Measurements from ENCODE around the gene HDGFL2. TPM values are rescaled to one million over a fixed set of nuclear protein-coding genes. Genes with fewer than 3 reads are reported as not detected.
A peak's percentile ranks its signal among the peaks of the same experiment; 100 is the strongest.

Gene HDGFL2
- total and polyA plus RNA-seq, 10 of the 15 experiments (the other 5 are each of a cell fraction or from before 2014, with no cell fraction given): 0.16 to 56.9 (median 25.3) TPM

GRCh38 chr19:4493104-4493928 lies 21.2 kb downstream of the HDGFL2 start:
- Histone ChIP-seq H3K4me3 (no peak overlapping the region), H4K20me1 (ENCODE audit: control insufficient read depth, insufficient read depth) (no peaks in the 10 kb centered on the region), H3K9me3 (replicated peaks; ENCODE audit: control insufficient read depth, insufficient read depth, low read length) (no peaks in the 10 kb centered on the region), H3K9ac (ENCODE audit: control insufficient read depth, insufficient read depth, low read length) (no peak overlapping the region), H3K4me2 (ENCODE audit: control insufficient read depth, insufficient read depth) (no peak overlapping the region), H3K79me2 (ENCODE audit: control insufficient read depth, insufficient read depth, low read length) (no peaks in the 10 kb centered on the region), H3K27me3 (replicated peaks in 1 of 2; ENCODE audit: control insufficient read depth in 2 of 2, insufficient read depth in 2 of 2, low read length in 1 of 2) (no peaks in the 10 kb centered on the region), H3K36me3 (ENCODE audit: control insufficient read depth in 2 of 2, insufficient read depth in 2 of 2, low read length in 1 of 2) (peaks cover 11 to 19% of the 10 kb centered on the region in 2 experiments; a peak in 3 of 4 replicates), H3K4me1 (ENCODE audit: control insufficient read depth, insufficient read depth, low read length) (no peaks in the 10 kb centered on the region), H3K27ac (ENCODE audit: control insufficient read depth, insufficient read depth) (no peak overlapping the region), H2AFZ (ENCODE audit: control insufficient read depth, low read depth, low read length) (no peak overlapping the region)
- ChIA-PET CTCF (no interaction called here), SMC1A (ENCODE audit: uncharacterized antibody, unreplicated experiment) (no interaction called here), RAD21 (ENCODE audit: unreplicated experiment) (no interaction called here), POLR2A (no interaction called here)
- WGBS (ENCODE audit: insufficient coverage, insufficient replicate concordance, low lambda C conversion rate, missing lambda C conversion rate): 87% methylated on average over 31 of the region's 41 CpGs
- BruUV-seq (replicated peaks): no TSS peak
- intact Hi-C loops (cut with micrococcal nuclease; ENCODE audit: unreplicated experiment): no loop called here
- ATAC-seq (no peak), FAIRE-seq (peak; percentile 74), DNase-seq (ENCODE audit: low read depth, low spot score) (no peak)
- in situ Hi-C loops (cut with MboI): no loop called here
- no peak for TF ChIP-seq SMAD1 (IDR thresholded peaks at IDR 0.05; ENCODE audit: low read depth, partially characterized antibody)
- TF ChIP-seq RUNX3 (IDR thresholded peaks at IDR 0.05; ENCODE audit: low read length): 0 out of 2 replicates have a peak, but pooled peaks have one; percentile 7

GRCh38 chr19:4493929-4494690 lies 22.0 kb downstream of the HDGFL2 start:
- no peak overlapping the region for H3K27ac ChIP-seq (ENCODE audit: control insufficient read depth, insufficient read depth)
- no peak for FAIRE-seq
- H4K20me1 ChIP-seq (ENCODE audit: control insufficient read depth, insufficient read depth): no peaks in the 10 kb centered on the region
- ChIA-PET CTCF (interaction anchor here (0.8 to 1.3 kb wide), 3 partner anchors 31 to 227 kb away, joined by 3 read pairs; no protein-coding TSS in a partner anchor), SMC1A (ENCODE audit: uncharacterized antibody, unreplicated experiment) (no interaction called here), RAD21 (ENCODE audit: unreplicated experiment) (no interaction called here), POLR2A (no interaction called here)
- intact Hi-C loops (cut with micrococcal nuclease; ENCODE audit: unreplicated experiment): no loop called here
- H3K4me3 ChIP-seq: no peak overlapping the region
- no peaks in the 10 kb centered on the region for H3K4me1 ChIP-seq (ENCODE audit: control insufficient read depth, insufficient read depth, low read length)
- no peaks in the 10 kb centered on the region for H3K27me3 ChIP-seq (replicated peaks in 1 of 2; ENCODE audit: control insufficient read depth in 2 of 2, insufficient read depth in 2 of 2, low read length in 1 of 2)
- BruUV-seq (replicated peaks): TSS peak; percentile 72
- no peak overlapping the region for H2AFZ ChIP-seq (ENCODE audit: control insufficient read depth, low read depth, low read length)
- H3K79me2 ChIP-seq (ENCODE audit: control insufficient read depth, insufficient read depth, low read length): no peaks in the 10 kb centered on the region
- 99% methylated on average over 37 of the region's 61 CpGs for WGBS (ENCODE audit: insufficient coverage, insufficient replicate concordance, low lambda C conversion rate, missing lambda C conversion rate)
- no peak overlapping the region for H3K9ac ChIP-seq (ENCODE audit: control insufficient read depth, insufficient read depth, low read length)
- in situ Hi-C loops (cut with MboI): no loop called here
- H3K36me3 ChIP-seq (ENCODE audit: control insufficient read depth in 2 of 2, insufficient read depth in 2 of 2, low read length in 1 of 2): peaks cover 7 to 17% of the 10 kb centered on the region in 2 experiments; a peak in 3 of 4 replicates
- H3K9me3 ChIP-seq (replicated peaks; ENCODE audit: control insufficient read depth, insufficient read depth, low read length): no peaks in the 10 kb centered on the region
- no peak overlapping the region for H3K4me2 ChIP-seq (ENCODE audit: control insufficient read depth, insufficient read depth)
- ATAC-seq: no peak
- DNase-seq (ENCODE audit: low read depth, low spot score): no peak
- TF ChIP-seq IRF3 (IDR thresholded peaks at IDR 0.05): no peak
- TF ChIP-seq PAX5 (IDR thresholded peaks at IDR 0.05; ENCODE audit: borderline replicate concordance, low read depth, low read length): no peak
- TF ChIP-seq POU2F2 (IDR thresholded peaks at IDR 0.05; ENCODE audit: borderline replicate concordance, low read depth, low read length): no peak
- TF ChIP-seq BRCA1 (IDR thresholded peaks at IDR 0.05; ENCODE audit: low read depth, low read length): no peak
- TF ChIP-seq BHLHE40 (IDR thresholded peaks at IDR 0.05; ENCODE audit: borderline replicate concordance in 1 of 2, low read depth in 2 of 2, low read length in 1 of 2): no peak
- TF ChIP-seq, protein P1, sequence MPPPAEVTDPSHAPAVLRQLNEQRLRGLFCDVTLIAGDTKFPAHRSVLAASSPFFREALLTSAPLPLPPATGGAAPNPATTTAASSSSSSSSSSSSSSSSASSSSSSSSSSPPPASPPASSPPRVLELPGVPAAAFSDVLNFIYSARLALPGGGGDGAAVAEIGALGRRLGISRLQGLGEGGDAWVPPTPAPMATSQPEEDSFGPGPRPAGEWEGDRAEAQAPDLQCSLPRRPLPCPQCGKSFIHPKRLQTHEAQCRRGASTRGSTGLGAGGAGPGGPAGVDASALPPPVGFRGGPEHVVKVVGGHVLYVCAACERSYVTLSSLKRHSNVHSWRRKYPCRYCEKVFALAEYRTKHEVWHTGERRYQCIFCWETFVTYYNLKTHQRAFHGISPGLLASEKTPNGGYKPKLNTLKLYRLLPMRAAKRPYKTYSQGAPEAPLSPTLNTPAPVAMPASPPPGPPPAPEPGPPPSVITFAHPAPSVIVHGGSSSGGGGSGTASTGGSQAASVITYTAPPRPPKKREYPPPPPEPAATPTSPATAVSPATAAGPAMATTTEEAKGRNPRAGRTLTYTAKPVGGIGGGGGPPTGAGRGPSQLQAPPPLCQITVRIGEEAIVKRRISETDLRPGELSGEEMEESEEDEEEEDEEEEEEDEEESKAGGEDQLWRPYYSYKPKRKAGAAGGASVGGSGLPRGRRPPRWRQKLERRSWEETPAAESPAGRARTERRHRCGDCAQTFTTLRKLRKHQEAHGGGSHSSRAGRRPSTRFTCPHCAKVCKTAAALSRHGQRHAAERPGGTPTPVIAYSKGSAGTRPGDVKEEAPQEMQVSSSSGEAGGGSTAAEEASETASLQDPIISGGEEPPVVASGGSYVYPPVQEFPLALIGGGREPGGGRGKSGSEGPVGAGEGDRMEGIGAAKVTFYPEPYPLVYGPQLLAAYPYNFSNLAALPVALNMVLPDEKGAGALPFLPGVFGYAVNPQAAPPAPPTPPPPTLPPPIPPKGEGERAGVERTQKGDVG (CRISPR knock-in tag; IDR thresholded peaks at IDR 0.05): no peak
- no peak for TF ChIP-seq RFX5 (IDR thresholded peaks at IDR 0.05; ENCODE audit: low read depth, low read length)
- TF ChIP-seq HDAC2 (IDR thresholded peaks at IDR 0.05): no peak
- TF ChIP-seq MAX (IDR thresholded peaks at IDR 0.05; ENCODE audit: low read depth, low read length): no peak

All from GM12878 (cell line).